Smooth muscle cell (in vitro differentiated cells): ENCODE measurements around the gene KLB. TPM values are rescaled to one million over a fixed set of nuclear protein-coding genes. Genes with fewer than 3 reads are reported as not detected.

ENCODE experiments used
- DNase-seq: peaks from one replicate; lab custom pipeline; 2025; ENCODE audit not compliant: unreplicated experiment; lab: John Stamatoyannopoulos, UW
- H2AFZ ChIP-seq: fragments of 200-600 bp; sonication (generic); 2 replicates; pipeline ENCODE4 v1.6.0; 2016; ENCODE audit warnings: antibody characterized with exemption, low read depth, mild to moderate bottlenecking
- H3F3A ChIP-seq: fragments of 200-600 bp; sonication (generic); 2 replicates; pipeline ENCODE4 v1.6.0; 2017; ENCODE audit warnings: antibody characterized with exemption, low read depth
- H3K27ac ChIP-seq: fragments of 200-600 bp; sonication (generic); 2 replicates; pipeline ENCODE4 v1.5.1; 2016; ENCODE audit warnings: low read depth, mild to moderate bottlenecking
- H3K27me3 ChIP-seq: fragments of 200-600 bp; sonication (generic); 2 replicates; pipeline ENCODE4 v1.6.1; 2016; ENCODE audit warnings: low read depth, mild to moderate bottlenecking
- H3K36me3 ChIP-seq: fragments of 200-600 bp; sonication (generic); 2 replicates; pipeline ENCODE4 v1.5.1; 2016; ENCODE audit warnings: low read depth
- H3K4me1 ChIP-seq: fragments of 200-600 bp; sonication (generic); 2 replicates; pipeline ENCODE4 v1.5.1; 2016; ENCODE audit warnings: low read depth
- H3K4me2 ChIP-seq: fragments of 200-600 bp; sonication (generic); 2 replicates; pipeline ENCODE4 v1.6.0; 2016; ENCODE audit warnings: mild to moderate bottlenecking
- H3K4me3 ChIP-seq: fragments of 200-600 bp; sonication (generic); 2 replicates; pipeline ENCODE4 v1.5.1; 2016; ENCODE audit warnings: mild to moderate bottlenecking
- H3K79me2 ChIP-seq: fragments of 200-600 bp; sonication (generic); 2 replicates; pipeline ENCODE4 v1.6.0; 2016; ENCODE audit warnings: low read depth, mild to moderate bottlenecking
- H3K9ac ChIP-seq: fragments of 200-600 bp; sonication (generic); 2 replicates; pipeline ENCODE4 v1.6.0; 2016; ENCODE audit warnings: low read depth
- H3K9me3 ChIP-seq: fragments of 200-600 bp; sonication (generic); replicated peaks from 2 replicates; pipeline ENCODE4 v1.5.1; 2016; ENCODE audit warnings: low read depth
- H4K20me1 ChIP-seq: fragments of 200-600 bp; sonication (generic); 2 replicates; pipeline ENCODE4 v1.6.0; 2016; ENCODE audit warnings: low read depth
- CTCF ChIP-seq: fragments of 200-600 bp; sonication (generic); IDR thresholded peaks from 2 replicates; pipeline ENCODE4 v1.5.1; 2017; ENCODE audit warnings: borderline replicate concordance, mild to moderate bottlenecking, antibody characterized with exemption; ENCODE audit not compliant: insufficient read depth, poor library complexity, severe bottlenecking
- WGBS: methylation state at CpG from one replicate; pipeline ENCODE4 v1.1.7; 2016; ENCODE audit warnings: low lambda C conversion rate; 5-methylcytosine and 5-hydroxymethylcytosine counted together
- polyA plus RNA-seq: library from polyadenylated mRNA; unstranded; fragments of >200 nt; fragmentation: Nextera tagmentation; extraction: Ambion mirVana; gene quantifications from 2 replicates; pipeline ENCODE4 v1.2.1, GENCODE V29; 2016
- total RNA-seq: library from RNA; depleted of rRNA; stranded (reverse); fragments of >200 nt; gene quantifications from 2 replicates; pipeline ENCODE4 v1.2.3, GENCODE V29; 2014

Gene KLB
- total and polyA plus RNA-seq, 2 experiments from 2014 or later, result 0.04 TPM; not detected in 1

GRCh38 chr4:39484582-39485272, 78.0 kb downstream of the KLB start:
- H3F3A ChIP-seq, result no peaks in the 10 kb centered on the region
- H3K36me3 ChIP-seq, result no peaks in the 10 kb centered on the region
- no peaks in the 10 kb centered on the region for H3K4me1 ChIP-seq
- no peak overlapping the region for H3K27ac ChIP-seq
- H3K79me2 ChIP-seq, result no peaks in the 10 kb centered on the region
- DNase-seq, result no peak
- no peaks in the 10 kb centered on the region for H4K20me1 ChIP-seq
- no peaks in the 10 kb centered on the region for H3K27me3 ChIP-seq
- H3K4me2 ChIP-seq, result no peak overlapping the region
- no peak overlapping the region for H3K9ac ChIP-seq
- no peak overlapping the region for H2AFZ ChIP-seq
- 92% methylated on average over 6 of the region's 6 CpGs for WGBS
- no peak for TF ChIP-seq CTCF
- H3K4me3 ChIP-seq, result no peak overlapping the region
- no peaks in the 10 kb centered on the region for H3K9me3 ChIP-seq

- Histone ChIP-seq H2AFZ (no peak overlapping the region), H3K27ac (no peak overlapping the region), H3K9me3 (no peaks in the 10 kb centered on the region), H3K79me2 (no peaks in the 10 kb centered on the region), H3K4me3 (no peak overlapping the region), H3K27me3 (no peaks in the 10 kb centered on the region), H3K4me2 (no peak overlapping the region), H3K4me1 (no peaks in the 10 kb centered on the region), H3K36me3 (no peaks in the 10 kb centered on the region), H4K20me1 (no peaks in the 10 kb centered on the region), H3K9ac (no peak overlapping the region), H3F3A (no peaks in the 10 kb centered on the region)
- no peak for TF ChIP-seq CTCF
- no peak for DNase-seq
- WGBS, result 94% methylated on average over 10 of the region's 10 CpGs
These were observed 79.6 kb downstream of the KLB start for GRCh38 chr4:39486221-39486804.

GRCh38 chr4:39490322-39490721, 83.6 kb downstream of the KLB start:
- Histone ChIP-seq H3K4me3 (no peak overlapping the region), H3K9me3 (no peaks in the 10 kb centered on the region), H3K4me1 (no peaks in the 10 kb centered on the region), H3K36me3 (no peaks in the 10 kb centered on the region), H3K9ac (no peak overlapping the region), H3K4me2 (no peak overlapping the region), H4K20me1 (no peaks in the 10 kb centered on the region), H3K27ac (no peak overlapping the region), H2AFZ (no peak overlapping the region), H3F3A (no peaks in the 10 kb centered on the region), H3K27me3 (no peaks in the 10 kb centered on the region), H3K79me2 (no peaks in the 10 kb centered on the region)
- TF ChIP-seq CTCF, result no peak
- no peak for DNase-seq
- WGBS, result 94% methylated on average over 2 of the region's 2 CpGs

GRCh38 chr4:39494354-39494753, 87.6 kb downstream of the KLB start:
- no peaks in the 10 kb centered on the region for H3K79me2 ChIP-seq
- no peaks in the 10 kb centered on the region for H4K20me1 ChIP-seq
- WGBS, result 89% methylated on average over 1 of the region's 1 CpG
- no peaks in the 10 kb centered on the region for H3K27me3 ChIP-seq
- no peak overlapping the region for H3K4me2 ChIP-seq
- TF ChIP-seq CTCF, result no peak
- H3K9me3 ChIP-seq, result no peaks in the 10 kb centered on the region
- no peak for DNase-seq
- H3F3A ChIP-seq, result peaks cover 7% of the 10 kb centered on the region
- no peak overlapping the region for H3K9ac ChIP-seq
- peaks cover 4% of the 10 kb centered on the region for H3K36me3 ChIP-seq
- no peaks in the 10 kb centered on the region for H3K4me1 ChIP-seq
- no peak overlapping the region for H3K27ac ChIP-seq
- H3K4me3 ChIP-seq, result no peak overlapping the region
- no peak overlapping the region for H2AFZ ChIP-seq
